Natural killer cell (primary cell): ENCODE measurements around the gene MPZL3. TPM values are rescaled to one million over a fixed set of nuclear protein-coding genes. Genes with fewer than 3 reads are reported as not detected.

ENCODE experiments used
- ATAC-seq, 3 donors: fragments of 150-1000 bp in 2 of 3; fragments of 200-7000 bp in 1 of 3; cut with Tn5 transposase; 1 replicate in 1 of 3; 2 replicates in 2 of 3; pipeline ENCODE4 v1.10.0; 2021; ENCODE audit warnings: mild to moderate bottlenecking in 2 of 3, moderate library complexity in 2 of 3
- DNase-seq, 2 donors: peaks; one replicate each; pipeline versions ENCODE4 v3.0.0 to v3.0.0-alpha.2; 2013 to 2021; ENCODE audit warnings: mixed read lengths in 1 of 2
- H3K27ac ChIP-seq: one replicate; pipeline ENCODE4 v1.5.1; 2013; ENCODE audit warnings: mild to moderate bottlenecking, low read length
- H3K27me3 ChIP-seq: one replicate; pipeline ENCODE4 v1.6.1; 2013; ENCODE audit warnings: low read length; ENCODE audit not compliant: control insufficient read depth, insufficient read depth
- H3K36me3 ChIP-seq: one replicate; pipeline ENCODE4 v1.6.1; 2013; ENCODE audit warnings: low read length; ENCODE audit not compliant: control insufficient read depth, insufficient read depth
- H3K4me1 ChIP-seq: one replicate; pipeline ENCODE4 v1.6.1; 2013; ENCODE audit warnings: low read length; ENCODE audit not compliant: control insufficient read depth, insufficient read depth
- H3K4me3 ChIP-seq: one replicate; pipeline ENCODE4 v1.5.1; 2013; ENCODE audit warnings: low read length
- H3K9me3 ChIP-seq: one replicate; pipeline ENCODE4 v1.6.1; 2013; ENCODE audit warnings: low read length; ENCODE audit not compliant: control insufficient read depth, insufficient read depth
- H3K27ac Mint-ChIP-seq, 2 donors: one replicate each; pipeline ENCODE4 v1.8.0; 2022; ENCODE audit warnings: mild to moderate bottlenecking in 2 of 2, mixed read lengths in 2 of 2, moderate library complexity in 1 of 2
- H3K27me3 Mint-ChIP-seq, 2 donors: one replicate each; pipeline ENCODE4 v1.8.0; 2022; ENCODE audit warnings: low read depth in 2 of 2, mixed read lengths in 2 of 2
- H3K36me3 Mint-ChIP-seq: one replicate; pipeline ENCODE4 v1.8.0; 2022; ENCODE audit warnings: mixed read lengths
- H3K4me1 Mint-ChIP-seq, 2 donors: one replicate each; pipeline ENCODE4 v1.8.0; 2022; ENCODE audit warnings: mixed read lengths in 2 of 2
- H3K4me3 Mint-ChIP-seq: one replicate; pipeline ENCODE4 v1.8.0; 2022; ENCODE audit warnings: mild to moderate bottlenecking, moderate library complexity, mixed read lengths
- H3K9me3 Mint-ChIP-seq, 2 donors: one replicate each; pipeline ENCODE4 v1.8.0; 2022; ENCODE audit warnings: mixed read lengths in 2 of 2
- CTCF ChIP-seq: fragments of 200-600 bp; IDR thresholded peaks from one replicate; pipeline ENCODE4 v1.8.0; 2022; ENCODE audit warnings: antibody characterized with exemption
- WGBS: methylation state at CpG from one replicate; pipeline ENCODE4 v1.1.7; 2013; ENCODE audit warnings: missing lambda C conversion rate; ENCODE audit not compliant: insufficient coverage; 5-methylcytosine and 5-hydroxymethylcytosine counted together
- intact Hi-C: fragments of 100-400 bp; cut with micrococcal nuclease; formaldehyde crosslinking; loops from one replicate; pipeline ENCODE4 v1.14.2; 2022
- total RNA-seq, 4 donors: library from RNA; stranded (reverse); fragments of 120-200 nt in 1 of 4; gene quantifications; one replicate each; pipeline versions ENCODE4 v1.2.3 to v1.2.4, GENCODE V29; 2013 to 2022

The MPZL3 gene
- total RNA-seq, 3 donors from 2014 or later (not counting 1 experiment from before 2014, with no cell fraction given), result 6.3 to 7.5 (median 6.7) TPM

- H3K9me3 Mint-ChIP-seq, result no peaks in the 10 kb centered on the region
- no peaks in the 10 kb centered on the region for H3K27me3 Mint-ChIP-seq
- no peak overlapping the region for H3K27ac Mint-ChIP-seq
- Histone ChIP-seq H3K4me1 (peaks cover 20% of the 10 kb centered on the region), H3K36me3 (peaks cover 30% of the 10 kb centered on the region), H3K9me3 (no peaks in the 10 kb centered on the region), H3K27me3 (no peaks in the 10 kb centered on the region), H3K4me3 (no peak overlapping the region), H3K27ac (no peak overlapping the region)
- peaks cover 26 to 27% of the 10 kb centered on the region in 2 donors for H3K4me1 Mint-ChIP-seq
- ATAC-seq, result no peak
- H3K36me3 Mint-ChIP-seq, result peaks cover 6% of the 10 kb centered on the region
- WGBS, result 86% methylated on average over 2 of the region's 2 CpGs
- TF ChIP-seq CTCF, result no peak
- intact Hi-C loops, result no loop called here
- H3K4me3 Mint-ChIP-seq, result no peak overlapping the region
- DNase-seq, result no peak
These were observed 16.0 kb downstream of the MPZL3 start for GRCh38 chr11:118236170-118236569.

- DNase-seq, result no peak
- peaks cover 30% of the 10 kb centered on the region for H3K36me3 ChIP-seq
- ATAC-seq, result no peak
These were observed 17.3 kb downstream of the MPZL3 start for GRCh38 chr11:118234833-118235232.

DNA sequence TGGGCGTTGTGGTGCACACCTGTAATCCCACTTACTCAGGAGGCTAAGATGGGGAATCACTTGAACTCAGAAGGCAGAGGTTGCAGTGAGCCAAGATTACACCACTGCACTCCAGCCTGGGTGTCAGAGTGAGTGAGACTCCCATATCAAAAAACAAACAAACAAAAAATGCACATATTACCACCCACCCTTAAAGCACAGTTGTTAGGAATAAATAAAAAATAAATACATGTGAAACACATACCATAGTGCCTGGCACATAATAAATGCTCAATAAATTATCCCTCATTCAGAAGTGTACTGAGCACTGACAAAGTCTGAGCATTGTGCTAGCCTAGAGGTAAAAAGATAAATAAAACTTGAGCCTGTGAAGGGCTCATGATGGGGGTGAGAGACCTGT lies 18.3 kb downstream of the MPZL3 start:
- Mint-ChIP-seq H3K4me1 (peaks cover 6% of the 10 kb centered on the region in 2 donors), H3K27ac (no peak overlapping the region), H3K27me3 (no peaks in the 10 kb centered on the region), H3K9me3 (no peaks in the 10 kb centered on the region), H3K4me3 (no peak overlapping the region), H3K36me3 (peaks cover 6% of the 10 kb centered on the region)
- Histone ChIP-seq H3K4me1 (peaks cover 15% of the 10 kb centered on the region), H3K27me3 (no peaks in the 10 kb centered on the region), H3K36me3 (peaks cover 30% of the 10 kb centered on the region), H3K27ac (no peak overlapping the region), H3K4me3 (no peak overlapping the region), H3K9me3 (no peaks in the 10 kb centered on the region)
- intact Hi-C loops, result no loop called here
- DNase-seq, result no peak
- WGBS, result 90% methylated on average over 1 of the region's 1 CpG
- TF ChIP-seq CTCF, result no peak
- no peak for ATAC-seq

More at GRCh38 chr11:118234833-118235232, 17.3 kb downstream of the MPZL3 start:
- H3K4me3 Mint-ChIP-seq, result no peak overlapping the region
- no peak overlapping the region for H3K27ac ChIP-seq
- peaks cover 6% of the 10 kb centered on the region for H3K36me3 Mint-ChIP-seq
- H3K4me1 Mint-ChIP-seq, result peaks cover 15 to 16% of the 10 kb centered on the region in 2 donors
- no peak overlapping the region for H3K27ac Mint-ChIP-seq
- TF ChIP-seq CTCF, result no peak
- H3K27me3 Mint-ChIP-seq, result no peaks in the 10 kb centered on the region
- H3K4me3 ChIP-seq, result no peak overlapping the region
- peaks cover 15% of the 10 kb centered on the region for H3K4me1 ChIP-seq
- intact Hi-C loops, result no loop called here
- WGBS, result 98% methylated on average over 4 of the region's 5 CpGs
- H3K9me3 Mint-ChIP-seq, result no peaks in the 10 kb centered on the region
- H3K27me3 ChIP-seq, result no peaks in the 10 kb centered on the region
- H3K9me3 ChIP-seq, result no peaks in the 10 kb centered on the region

DNA sequence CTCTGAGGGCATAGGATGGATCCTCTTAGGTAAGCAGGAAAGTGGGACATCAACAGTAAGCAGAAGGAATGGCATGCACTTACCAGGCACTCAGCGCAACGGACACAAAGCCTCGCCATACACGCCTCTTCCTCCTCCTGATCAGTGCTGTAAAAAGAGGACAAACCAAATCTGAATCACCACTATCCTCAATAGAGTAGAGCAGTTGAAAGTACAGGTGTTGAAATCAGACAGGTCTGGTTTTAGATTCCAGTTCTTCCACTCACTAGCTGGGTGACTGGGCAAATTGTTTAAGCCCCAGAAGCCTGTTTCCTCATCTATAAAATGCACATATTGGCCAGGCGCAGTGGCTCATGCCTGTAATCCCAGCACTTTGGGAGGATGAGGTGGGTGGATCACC lies 18.8 kb downstream of the MPZL3 start:
- DNase-seq, result no peak
- peaks cover 3 to 5% of the 10 kb centered on the region in 2 donors for H3K4me1 Mint-ChIP-seq
- no peak overlapping the region for H3K4me3 Mint-ChIP-seq
- Histone ChIP-seq H3K4me3 (no peak overlapping the region), H3K4me1 (peaks cover 14% of the 10 kb centered on the region), H3K27me3 (no peaks in the 10 kb centered on the region), H3K9me3 (no peaks in the 10 kb centered on the region), H3K27ac (no peak overlapping the region), H3K36me3 (peaks cover 30% of the 10 kb centered on the region)
- ATAC-seq, result no peak
- intact Hi-C loops, result no loop called here
- no peaks in the 10 kb centered on the region for H3K27me3 Mint-ChIP-seq
- peaks cover 6% of the 10 kb centered on the region for H3K36me3 Mint-ChIP-seq
- WGBS, result 97% methylated on average over 5 of the region's 5 CpGs
- no peak for TF ChIP-seq CTCF
- H3K27ac Mint-ChIP-seq, result no peak overlapping the region
- H3K9me3 Mint-ChIP-seq, result no peaks in the 10 kb centered on the region
